HCT116 (cell line): ENCODE results near the gene FNDC3A. TPM values are rescaled to one million over a fixed set of nuclear protein-coding genes. Genes with fewer than 3 reads are reported as not detected.

Experiments used
- ATAC-seq: fragments of 200-7000 bp; cut with Tn5 transposase; 2 replicates; pipeline ENCODE4 v1.9.1; 2020; ENCODE audit warnings: mild to moderate bottlenecking, moderate library complexity
- BruUV-seq: library from RNA; stranded (reverse); fragments of 400-500 nt; replicated peaks from 2 replicates; lab custom pipeline; 2021; lab: Mats Ljungman, UMichigan
- CTCF ChIA-PET: fragments of 300-600 bp; sonication (Branson Sonifier 250); formaldehyde crosslinking; loops from one replicate; lab custom pipeline; 2021; ENCODE audit warnings: antibody characterized with exemption; lab: Charles Lee
- POLR2A ChIA-PET: fragments of 300-600, 350-600 bp; sonication (Branson Sonifier 250); formaldehyde crosslinking; loops from one replicate; lab custom pipeline; 2021; ENCODE audit warnings: antibody characterized with exemption; lab: Charles Lee
- RAD21 ChIA-PET, 2 experiments: fragments of 300-600 bp; sonication (Branson Sonifier 250); formaldehyde crosslinking; loops; one replicate each; lab custom pipeline; 2023; ENCODE audit warnings: low total read pairs in 2 of 2; ENCODE audit not compliant: uncharacterized antibody in 2 of 2, unreplicated experiment in 2 of 2, low non-redundant PET in 1 of 2; lab: Charles Lee
- DNase-seq: peaks from one replicate; pipeline ENCODE4 v3.0.0-alpha.2; 2010; ENCODE audit warnings: low read depth, low spot score
- H2AFZ ChIP-seq: fragments of 200-600 bp; shearing (Covaris generic), sonication (generic); 2 replicates; pipeline ENCODE4 v1.6.1; 2017; ENCODE audit warnings: low read depth, mixed run types, mixed read lengths, antibody characterized with exemption, low read length; ENCODE audit not compliant: poor library complexity, severe bottlenecking
- H3K27ac ChIP-seq: 2 replicates; pipeline ENCODE4 v1.5.1; 2012; ENCODE audit warnings: low read depth, low read length
- H3K27me3 ChIP-seq: fragments of 200-600 bp; sonication (generic); 2 replicates; pipeline ENCODE4 v1.6.1; 2016; ENCODE audit warnings: mixed run types, low read length, mixed read lengths; ENCODE audit not compliant: insufficient read depth
- H3K36me3 ChIP-seq, 2 experiments: fragments of 200-500 bp in 1 of 2; fragments of 200-600 bp in 1 of 2; sonication (Bioruptor generic) in 1 of 2; sonication (generic) in 1 of 2; 2 replicates each; pipeline versions ENCODE4 v1.5.1 to v1.6.1; 2014 to 2016; ENCODE audit warnings: low read length in 2 of 2, inconsistent platforms in 1 of 2, mixed read lengths in 1 of 2, mixed run types in 1 of 2; ENCODE audit not compliant: insufficient read depth in 2 of 2, control insufficient read depth in 1 of 2
- H3K4me1 ChIP-seq, 2 experiments: fragments of 200-600 bp in 1 of 2; sonication (generic) in 1 of 2; 2 replicates each; pipeline versions ENCODE4 v1.5.1 to v1.6.1; 2012 to 2017; ENCODE audit warnings: low read length in 2 of 2, inconsistent platforms in 1 of 2, mild to moderate bottlenecking in 1 of 2, mixed read lengths in 1 of 2, mixed run types in 1 of 2, moderate library complexity in 1 of 2; ENCODE audit not compliant: insufficient read depth in 2 of 2, control insufficient read depth in 1 of 2
- H3K4me2 ChIP-seq: fragments of 200-600 bp; sonication (generic); 2 replicates; pipeline ENCODE4 v1.6.1; 2017; ENCODE audit warnings: mixed run types, low read length, mixed read lengths
- H3K4me3 ChIP-seq, 2 experiments: fragments of 200-600 bp in 1 of 2; sonication (generic) in 1 of 2; replicated peaks in 1 of 2; 2 replicates each; pipeline ENCODE4 v1.5.1; 2011 to 2016; ENCODE audit warnings: low read length in 2 of 2, control low read depth in 1 of 2, low read depth in 1 of 2, mild to moderate bottlenecking in 1 of 2, mixed read lengths in 1 of 2, mixed run types in 1 of 2
- H3K79me2 ChIP-seq: fragments of 200-600 bp; sonication (generic); 2 replicates; pipeline ENCODE4 v1.6.1; 2017; ENCODE audit warnings: mild to moderate bottlenecking, mixed run types, low read length, moderate library complexity, mixed read lengths; ENCODE audit not compliant: insufficient read depth
- H3K9ac ChIP-seq: fragments of 200-600 bp; sonication (generic); 2 replicates; pipeline ENCODE4 v1.6.1; 2016; ENCODE audit warnings: low read length, mixed read lengths
- H3K9me2 ChIP-seq: fragments of 200-600 bp; sonication (generic), shearing (Covaris generic); 2 replicates; pipeline ENCODE4 v1.6.1; 2017; ENCODE audit warnings: mixed run types, mild to moderate bottlenecking, moderate library complexity; ENCODE audit not compliant: insufficient read depth
- H3K9me3 ChIP-seq, 2 experiments: fragments of 200-500 bp in 1 of 2; fragments of 200-600 bp in 1 of 2; sonication (Bioruptor generic) in 1 of 2; sonication (generic) in 1 of 2; 2 replicates each; pipeline ENCODE4 v1.6.1; 2014 to 2017; ENCODE audit warnings: low read length in 2 of 2, mixed read lengths in 2 of 2, inconsistent platforms in 1 of 2, low read depth in 1 of 2, mild to moderate bottlenecking in 1 of 2, mixed run types in 1 of 2, moderate library complexity in 1 of 2; ENCODE audit not compliant: control insufficient read depth in 1 of 2, insufficient read depth in 1 of 2
- H4K20me1 ChIP-seq: fragments of 200-600 bp; sonication (generic), shearing (Covaris generic); 2 replicates; pipeline ENCODE4 v1.6.1; 2017; ENCODE audit warnings: mixed run types, mild to moderate bottlenecking, moderate library complexity; ENCODE audit not compliant: insufficient read depth
- ATF3 ChIP-seq: IDR thresholded peaks from 2 replicates; pipeline ENCODE4 v1.6.1; 2012
- CTCF ChIP-seq, 3 experiments: fragments of 200-600 bp in 1 of 3; sonication (generic) in 1 of 3; IDR thresholded peaks in 2 of 3; conservative IDR thresholded peaks in 1 of 3; 2 replicates each; pipeline ENCODE4 v1.5.1; 2012 to 2017; ENCODE audit warnings: low read depth in 2 of 3, low read length in 2 of 3, antibody characterized with exemption in 1 of 3, borderline replicate concordance in 1 of 3, control low read depth in 1 of 3, mild to moderate bottlenecking in 1 of 3, mixed read lengths in 1 of 3, mixed run types in 1 of 3, moderate library complexity in 1 of 3; ENCODE audit not compliant: insufficient read depth in 1 of 3
- EGR1 ChIP-seq: IDR thresholded peaks from 2 replicates; pipeline ENCODE4 v1.6.1; 2012; ENCODE audit warnings: low read depth
- EZH2 ChIP-seq: fragments of 200-600 bp; sonication (generic); IDR thresholded peaks from 2 replicates; pipeline ENCODE4 v1.6.1; 2017; ENCODE audit warnings: antibody characterized with exemption, mixed run types
- EZH2phosphoT487 ChIP-seq: fragments of 200-600 bp; IDR thresholded peaks from 2 replicates; pipeline ENCODE4 v1.6.1; 2018; ENCODE audit warnings: antibody characterized with exemption, borderline replicate concordance
- FOSL1 ChIP-seq: IDR thresholded peaks from 2 replicates; pipeline ENCODE4 v1.6.1; 2012; ENCODE audit warnings: low read depth
- POLR2A ChIP-seq: IDR thresholded peaks from 2 replicates; pipeline ENCODE4 v1.7.0; 2011; ENCODE audit warnings: borderline replicate concordance; ENCODE audit not compliant: insufficient read depth, insufficient read length; ENCODE audit errors: extremely low read depth
- POLR2AphosphoS5 ChIP-seq: IDR thresholded peaks from 2 replicates; pipeline ENCODE4 v1.6.1; 2011; ENCODE audit warnings: mild to moderate bottlenecking, low read depth, low read length, moderate library complexity
- RAD21 ChIP-seq: IDR thresholded peaks from 2 replicates; pipeline ENCODE4 v1.6.1; 2012; ENCODE audit warnings: low read depth, mild to moderate bottlenecking
- REST ChIP-seq: IDR thresholded peaks from 2 replicates; pipeline ENCODE4 v1.6.1; 2012; ENCODE audit warnings: low read depth
- SP1 ChIP-seq: IDR thresholded peaks from 2 replicates; pipeline ENCODE4 v1.6.1; 2012; ENCODE audit warnings: low read depth
- ZBTB33 ChIP-seq: IDR thresholded peaks from 2 replicates; pipeline ENCODE4 v1.6.1; 2011; ENCODE audit warnings: mild to moderate bottlenecking, low read length, moderate library complexity; ENCODE audit not compliant: insufficient replicate concordance; ENCODE audit errors: extremely low read depth
- ZFX ChIP-seq: fragments of 450-650 bp; IDR thresholded peaks from 2 replicates; pipeline ENCODE4 v1.6.1; 2017
- intact Hi-C: fragments of 100-400 bp; cut with micrococcal nuclease; formaldehyde crosslinking; loops from 2 replicates; pipeline ENCODE4 v1.10.0; 2022
- total RNA-seq: library from RNA; stranded (reverse); gene quantifications from one replicate; pipeline ENCODE4 v1.2.1, GENCODE V29; 2021; ENCODE audit not compliant: unreplicated experiment

Gene FNDC3A
- total RNA-seq, 1 experiment from 2014 or later, result 30.5 TPM

GRCh38 chr13:49020328-49020727 is 44.6 kb downstream of the FNDC3A start:
- DNase-seq (no peak), ATAC-seq (no peak)
- no peak overlapping the region for H3K4me3 ChIP-seq
- H3K9me3 ChIP-seq, result no peaks in the 10 kb centered on the region
- BruUV-seq, result no TSS peak
- TF ChIP-seq RAD21 (no peak), EZH2 (no peak), POLR2A (no peak), SP1 (no peak), FOSL1 (no peak), EGR1 (no peak), CTCF (IDR thresholded peaks at IDR 0.05 in 2 of 3, conservative IDR thresholded peaks at IDR 0.05 in 1 of 3; ENCODE audit: borderline replicate concordance in 1 of 3, insufficient read depth in 1 of 3, low read depth in 2 of 3, low read length in 2 of 3) (no peak), ZFX (no peak), EZH2phosphoT487 (no peak), POLR2AphosphoS5 (no peak), REST (no peak), ATF3 (no peak), ZBTB33 (no peak)
- no peak overlapping the region for H3K4me2 ChIP-seq
- H4K20me1 ChIP-seq, result no peaks in the 10 kb centered on the region
- no peak overlapping the region for H3K9ac ChIP-seq
- H3K27me3 ChIP-seq, result no peaks in the 10 kb centered on the region
- ChIA-PET POLR2A (no interaction called here), CTCF (no interaction called here), RAD21 (no interaction called here)
- peaks cover 0 to 18% of the 10 kb centered on the region in 2 experiments; a peak in 2 of 4 replicates for H3K4me1 ChIP-seq
- no peak overlapping the region for H3K27ac ChIP-seq
- intact Hi-C loops, result no loop called here
- H3K79me2 ChIP-seq, result no peaks in the 10 kb centered on the region
- no peak overlapping the region for H2AFZ ChIP-seq
- no peaks in the 10 kb centered on the region for H3K36me3 ChIP-seq
- H3K9me2 ChIP-seq, result no peaks in the 10 kb centered on the region
